HG03354 (cell line): ENCODE results near the gene OR52J3.
"Not testable (repeated sequence)": the region's sequence is repeated elsewhere in the genome, so short reads cannot be mapped to it uniquely, and the experiment has no call there.

Experiments used
- ATAC-seq: cut with Tn5 transposase; IDR thresholded peaks from one replicate; pipeline ENCODE4 v1.9.1; 2021; ENCODE audit warnings: mild to moderate bottlenecking; ENCODE audit not compliant: unreplicated experiment, poor library complexity, severe bottlenecking

OR52J3 gene

GRCh38 chr11:5046226-5046625 lies at the start of gene OR52J3:
TSS of gene OR52J3 (plus strand) at chr11:5046526. CDS start at chr11:5046526, 0 bp downstream.
- ATAC-seq, result no peak

DNA sequence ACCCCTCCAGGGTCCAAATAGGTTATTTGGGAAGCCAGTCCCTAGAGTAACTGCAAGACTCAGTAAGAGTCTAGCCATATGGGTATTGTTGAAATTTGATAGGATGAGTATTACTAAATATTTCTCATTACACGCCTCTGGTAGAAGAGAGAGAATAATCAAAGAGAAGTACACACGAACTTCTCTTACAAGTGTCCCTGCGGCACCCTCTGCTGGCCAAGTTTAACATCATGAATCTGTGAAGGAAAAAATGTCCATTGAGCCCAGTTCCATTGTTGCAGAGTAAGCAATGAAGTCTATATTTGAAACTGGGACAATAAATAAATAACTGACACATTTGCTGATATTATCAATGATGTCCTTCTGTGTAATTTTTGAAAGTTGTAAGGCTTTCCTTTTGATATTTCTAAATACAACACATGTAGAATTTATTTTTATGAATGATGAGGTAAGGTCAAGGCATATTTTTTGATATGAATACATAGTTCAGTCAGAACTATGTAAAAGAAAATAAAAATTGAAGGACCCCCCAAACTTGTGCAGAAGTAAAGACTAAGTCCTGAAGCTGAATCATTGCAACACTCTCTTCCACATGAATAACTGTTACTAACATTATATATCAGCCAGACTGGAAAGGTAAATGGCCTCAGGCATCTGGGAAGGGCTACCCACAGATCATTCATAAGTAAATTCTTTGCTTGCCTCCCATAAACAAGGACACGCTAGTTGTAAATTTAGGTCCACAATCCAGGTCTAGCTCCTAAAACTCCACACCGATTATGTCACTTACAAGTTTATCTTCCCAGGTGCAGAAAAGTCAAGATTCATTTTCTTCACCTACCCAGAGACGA lies 41.7 kb upstream of the OR52J3 start:
- peak; percentile 72 for ATAC-seq

DNA sequence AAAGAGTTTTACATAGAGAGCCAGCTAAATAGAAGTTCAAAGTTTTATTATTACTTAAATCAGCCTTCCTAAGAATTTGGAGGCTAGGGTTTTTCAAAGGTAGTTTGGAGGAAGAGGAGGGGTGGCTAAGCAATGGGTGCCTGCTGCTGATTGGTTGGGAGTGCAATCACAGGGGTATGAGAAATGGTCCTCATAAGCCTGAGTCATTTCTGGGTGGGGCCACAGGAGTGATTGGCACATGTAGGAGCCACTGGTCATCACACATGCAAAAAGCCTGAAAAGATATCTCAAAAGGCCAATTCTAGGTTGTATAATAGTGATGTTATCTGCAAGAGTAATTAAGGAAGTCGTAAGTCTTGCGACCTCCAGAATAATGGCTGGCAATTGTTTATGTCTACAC lies 38.8 kb upstream of the OR52J3 start:
- ATAC-seq, result no peak

DNA sequence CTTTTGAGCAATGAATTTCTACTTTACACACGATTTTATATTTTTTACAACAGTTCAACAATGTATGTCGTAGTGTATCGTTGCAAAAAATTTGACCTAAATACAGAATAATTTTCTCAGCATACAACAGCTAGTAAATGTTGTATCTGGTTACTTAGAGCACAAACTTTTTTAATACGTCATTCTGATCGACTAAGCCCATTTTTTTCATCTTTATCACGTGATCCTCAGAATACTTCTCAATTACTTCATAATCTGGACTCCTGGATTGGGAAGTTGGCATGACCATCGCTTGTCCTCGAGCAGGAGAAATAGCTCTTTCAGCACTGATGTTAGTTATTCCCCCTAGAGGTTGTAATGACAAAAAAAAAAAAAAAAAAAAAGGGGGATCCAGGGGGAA lies 35.1 kb upstream of the OR52J3 start:
- ATAC-seq, result no peak

DNA sequence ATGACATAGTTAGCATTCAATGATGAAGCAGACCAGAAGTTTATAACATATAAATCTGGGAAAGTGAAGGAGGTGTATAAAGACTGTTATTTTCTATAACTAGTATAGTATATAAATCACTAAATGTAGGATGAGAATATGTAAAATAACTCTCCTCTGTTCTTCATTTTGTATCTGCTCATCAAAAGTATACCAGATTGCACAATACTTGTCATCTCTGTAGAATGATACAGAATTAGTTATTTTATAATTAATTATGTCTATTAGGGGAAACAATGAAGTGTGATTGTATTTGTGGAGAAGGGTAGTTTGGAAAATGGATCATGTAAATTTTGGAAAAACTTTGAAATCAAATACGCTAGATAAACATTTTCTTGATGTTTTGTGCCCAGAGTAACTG lies 33.3 kb upstream of the OR52J3 start:
- ATAC-seq, result no peak

DNA sequence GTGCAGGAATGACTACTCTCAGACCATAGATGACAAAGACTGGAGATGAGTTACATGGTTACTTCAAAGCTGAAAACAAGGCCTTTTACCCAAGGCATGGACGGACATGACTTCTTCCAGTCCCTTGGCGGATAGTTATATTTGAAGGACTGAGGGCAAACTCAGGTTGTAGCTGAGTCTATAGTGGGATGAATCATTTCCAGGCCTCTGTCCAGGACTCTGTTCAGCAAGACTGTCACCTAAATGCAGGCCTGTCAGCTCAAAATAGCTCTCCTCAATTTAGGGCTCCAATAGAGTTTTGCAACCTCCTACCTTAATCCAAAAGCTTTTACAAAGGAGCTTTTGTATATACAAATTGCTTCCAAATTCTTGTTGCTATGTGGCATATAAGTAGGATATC lies 24.3 kb upstream of the OR52J3 start:
- ATAC-seq, result no peak

GRCh38 chr11:5036669-5037068 lies 9.7 kb upstream of the OR52J3 start:
- ATAC-seq, result no peak

GRCh38 chr11:5037926-5038325 lies 8.4 kb upstream of the OR52J3 start:
- ATAC-seq, result no peak

DNA sequence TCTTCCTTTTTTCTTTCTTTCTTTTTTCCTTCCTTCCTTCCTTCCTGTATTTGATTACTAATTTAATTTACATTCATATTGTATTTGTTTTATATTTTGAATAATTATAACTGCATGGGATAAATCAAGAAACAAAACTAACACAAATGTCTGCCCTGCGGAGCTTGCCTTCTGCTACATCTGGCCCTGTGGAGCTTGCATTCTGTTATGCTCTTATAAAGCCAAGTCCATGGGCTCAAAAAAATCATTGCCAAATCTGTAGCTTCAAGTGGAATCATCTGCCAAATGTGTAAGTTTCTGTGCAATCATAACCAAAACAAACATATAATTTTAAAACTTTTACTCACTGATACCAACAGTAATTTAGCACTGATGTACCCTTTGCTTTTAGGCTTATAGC lies 8.0 kb upstream of the OR52J3 start:
- no peak for ATAC-seq

- no peak for ATAC-seq
Measured at GRCh38 chr11:5040876-5041275, 5.5 kb upstream of the OR52J3 start.

DNA sequence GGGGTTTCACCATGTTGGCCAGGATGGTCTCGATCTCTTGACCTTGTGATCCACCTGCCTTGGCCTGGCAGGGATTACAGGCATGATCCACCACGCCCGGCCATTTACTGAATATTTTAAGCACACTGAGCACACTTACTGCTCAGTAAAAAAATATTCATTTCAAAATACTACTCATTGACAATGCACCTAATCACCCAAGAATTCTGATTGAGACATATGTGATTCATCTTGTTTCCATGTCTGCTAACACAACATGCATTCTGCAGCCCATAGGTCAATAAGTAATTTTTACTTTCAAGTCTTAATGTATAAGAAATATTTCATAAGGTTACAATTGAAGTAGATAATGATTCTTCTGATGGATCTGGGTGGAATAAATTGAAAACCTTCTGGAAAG lies 4.2 kb upstream of the OR52J3 start:
- ATAC-seq, result no peak

DNA sequence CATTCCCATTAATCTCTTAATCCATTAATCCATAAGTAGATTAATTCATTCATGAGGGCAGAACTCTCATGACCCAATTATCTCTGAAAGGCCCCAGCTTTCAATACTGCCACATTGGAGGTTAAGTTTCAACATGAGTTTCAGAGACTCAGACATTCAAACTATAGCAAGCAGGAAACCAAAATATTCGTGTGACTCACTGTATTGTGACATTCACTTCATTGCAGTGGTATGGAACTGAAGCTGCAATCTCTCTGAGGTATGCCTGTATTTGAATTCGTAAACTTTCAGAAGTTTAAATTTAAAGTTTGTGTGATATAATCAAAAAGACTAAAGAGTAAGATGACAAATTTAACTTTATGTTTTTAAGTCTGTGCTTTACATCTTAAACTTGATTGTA lies 2.9 kb upstream of the OR52J3 start:
- ATAC-seq, result no peak

GRCh38 chr11:5046754-5047330 lies 516 bp downstream of the OR52J3 start:
- ATAC-seq, result no peak

DNA sequence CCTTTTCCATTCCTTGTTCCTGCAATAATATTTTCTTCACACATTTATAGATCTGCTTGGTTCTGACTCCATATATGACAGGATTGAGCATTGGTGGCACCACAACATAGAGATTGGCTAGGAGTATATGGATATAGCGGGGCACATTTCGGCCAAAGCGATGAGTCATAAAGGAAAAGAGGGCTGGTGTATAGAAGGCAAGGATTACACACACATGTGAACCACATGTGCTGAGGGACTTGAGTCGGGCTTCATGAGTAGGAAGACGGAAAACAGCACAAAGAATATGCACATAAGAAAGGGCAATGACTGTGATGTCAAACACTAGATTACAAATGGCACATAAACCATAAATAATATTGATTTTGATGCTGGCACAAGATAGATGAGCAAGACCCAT lies 12.4 kb downstream of the OR52J3 start:
- ATAC-seq, result not testable (repeated sequence)

GRCh38 chr11:5059391-5059790 lies 13.1 kb downstream of the OR52J3 start, which contains the start of gene OR52E2:
TSS of gene OR52E2 (minus strand) at chr11:5059627. CDS start at chr11:5059627, 0 bp downstream.
- no peak for ATAC-seq

- no peak for ATAC-seq
Measured at GRCh38 chr11:5065027-5065426, 18.7 kb downstream of the OR52J3 start.

GRCh38 chr11:5069272-5069671 lies 22.9 kb downstream of the OR52J3 start, which contains the start of gene OR52E1:
TSS of gene OR52E1 (plus strand) at chr11:5069572.
- no peak for ATAC-seq

- ATAC-seq, result no peak
Measured at GRCh38 chr11:5071799-5072198, 25.5 kb downstream of the OR52J3 start.

GRCh38 chr11:5081405-5081804 lies 35.1 kb downstream of the OR52J3 start:
- no peak for ATAC-seq

GRCh38 chr11:5083602-5084001 lies 37.3 kb downstream of the OR52J3 start:
- ATAC-seq, result no peak

GRCh38 chr11:5088556-5088955 lies 42.2 kb downstream of the OR52J3 start:
- ATAC-seq, result no peak
